Activated CD4-positive, CD25-positive, alpha-beta regulatory T cell treated with anti-CD3 and anti-CD28 coated beads, Interleukin-2, amount 50 U/mL, for 16 hours (primary cell): ENCODE measurements around the gene ALS2CL.
"Not testable (repeated sequence)": the region's sequence is repeated elsewhere in the genome, so short reads cannot be mapped to it uniquely, and the experiment has no call there.

Experiments used
- DNase-seq: peaks from one replicate; pipeline ENCODE4 v3.0.0-alpha.2; 2020; ENCODE audit warnings: low read depth, low spot score

The ALS2CL gene

GRCh38 chr3:46705022-46705530, 11.6 kb upstream of the ALS2CL start:
- DNase-seq: peak; percentile 35

GRCh38 chr3:46704346-46704745, 10.9 kb upstream of the ALS2CL start:
- not testable (repeated sequence) for DNase-seq

GRCh38 chr3:46703013-46703520, 9.6 kb upstream of the ALS2CL start:
- DNase-seq: no peak

- no peak for DNase-seq
These were observed 8.9 kb upstream of the ALS2CL start for GRCh38 chr3:46702246-46703012.

- no peak for DNase-seq
These were observed 7.9 kb upstream of the ALS2CL start, which contains the start of gene TMIE for GRCh38 chr3:46701181-46701939. Gene TMIE (plus strand): TSS chr3:46701392. CDS start chr3:46701488, 96 bp downstream.

- DNase-seq: no peak
These were observed 7.3 kb upstream of the ALS2CL start for GRCh38 chr3:46700772-46701171.

- DNase-seq: no peak
These were observed 6.4 kb upstream of the ALS2CL start for GRCh38 chr3:46699676-46700523.

- DNase-seq: no peak
These were observed 2.7 kb upstream of the ALS2CL start for GRCh38 chr3:46695962-46696894.

GRCh38 chr3:46695177-46695961, 1.9 kb upstream of the ALS2CL start:
- peak; percentile 24 for DNase-seq

GRCh38 chr3:46694520-46694919, 1.0 kb upstream of the ALS2CL start:
- no peak for DNase-seq

- DNase-seq: peak; percentile 17
These were observed 380 bp upstream of the ALS2CL start for GRCh38 chr3:46693892-46694226.

GRCh38 chr3:46692566-46692990, 901 bp downstream of the ALS2CL start:
- DNase-seq: no peak

GRCh38 chr3:46690798-46691197, 2.7 kb downstream of the ALS2CL start:
- no peak for DNase-seq

GRCh38 chr3:46685446-46685845, 8.0 kb downstream of the ALS2CL start:
- DNase-seq: no peak

- DNase-seq: no peak
These were observed 8.6 kb downstream of the ALS2CL start for GRCh38 chr3:46684891-46685290.

GRCh38 chr3:46682974-46683373, 10.5 kb downstream of the ALS2CL start:
- no peak for DNase-seq

- no peak for DNase-seq
These were observed 11.5 kb downstream of the ALS2CL start for GRCh38 chr3:46681856-46682540.

GRCh38 chr3:46681387-46681786, 12.1 kb downstream of the ALS2CL start:
- DNase-seq: no peak

- no peak for DNase-seq
These were observed 13.1 kb downstream of the ALS2CL start for GRCh38 chr3:46680298-46680826.
